Thymus (tissue), 11 donors: ENCODE data around the gene DYNC1H1. TPM values are rescaled to one million over a fixed set of nuclear protein-coding genes. Genes with fewer than 3 reads are reported as not detected.

ENCODE experiments used
- DNase-seq, 9 donors: peaks; one replicate each; pipeline ENCODE4 v3.0.0-alpha.2; 2013; ENCODE audit warnings: low spot score in 9 of 9, low read depth in 6 of 9, missing footprints in 1 of 9
- H3K27ac ChIP-seq, 2 donors: one replicate each; pipeline ENCODE4 v1.5.1; 2013; ENCODE audit warnings: control low read depth in 1 of 2, low read depth in 1 of 2, low read length in 1 of 2, mild to moderate bottlenecking in 1 of 2, moderate library complexity in 1 of 2
- H3K27me3 ChIP-seq, 2 donors: one replicate each; pipeline ENCODE4 v1.5.1; 2013; ENCODE audit warnings: low read length in 1 of 2; ENCODE audit not compliant: control insufficient read depth in 2 of 2, insufficient read depth in 1 of 2
- H3K36me3 ChIP-seq, 2 donors: one replicate each; pipeline ENCODE4 v1.5.1; 2013; ENCODE audit warnings: low read length in 1 of 2, mild to moderate bottlenecking in 1 of 2, moderate library complexity in 1 of 2; ENCODE audit not compliant: control insufficient read depth in 2 of 2, insufficient read depth in 2 of 2
- H3K4me1 ChIP-seq, 2 donors: one replicate each; pipeline ENCODE4 v1.5.1; 2013; ENCODE audit warnings: low read length in 2 of 2; ENCODE audit not compliant: control insufficient read depth in 2 of 2, insufficient read depth in 2 of 2
- H3K4me3 ChIP-seq, 2 donors: one replicate each; pipeline ENCODE4 v1.5.1; 2013; ENCODE audit warnings: low read length in 2 of 2, control low read depth in 1 of 2, mild to moderate bottlenecking in 1 of 2
- H3K9me3 ChIP-seq, 2 donors: one replicate each; pipeline ENCODE4 v1.5.1; 2013; ENCODE audit warnings: low read length in 1 of 2, mild to moderate bottlenecking in 1 of 2; ENCODE audit not compliant: control insufficient read depth in 2 of 2, insufficient read depth in 1 of 2
- WGBS: extraction: QIAGEN DNeasy Blood & Tissue Kit; methylation state at CpG from one replicate; pipeline ENCODE4 v1.1.7; 2013; 5-methylcytosine and 5-hydroxymethylcytosine counted together
- polyA plus RNA-seq: library from polyadenylated mRNA; stranded (reverse); fragments of 200-250 nt; gene quantifications from one replicate; pipeline ENCODE4 v1.2.3, GENCODE V29; 2013
- total RNA-seq: library from RNA; stranded (reverse); fragments of 120-200 nt; gene quantifications from one replicate; pipeline ENCODE4 v1.2.4, GENCODE V29; 2013
- donor health status: healthy.

Gene DYNC1H1
- total and polyA plus RNA-seq, 2 donors: 111 to 114 TPM

GRCh38 chr14:102096569-102097188, 132.3 kb downstream of the DYNC1H1 start:
- H3K4me3 ChIP-seq: no peak overlapping the region
- DNase-seq: peak in 6 of 9 donors; percentile 37 to 79 (median 64)
- no peak overlapping the region for H3K27ac ChIP-seq
- no peaks in the 10 kb centered on the region for H3K36me3 ChIP-seq
- peaks cover 0 to 4% of the 10 kb centered on the region in 2 donors for H3K27me3 ChIP-seq
- no peaks in the 10 kb centered on the region for H3K9me3 ChIP-seq
- WGBS: 44% methylated on average over 12 of the region's 12 CpGs
- no peaks in the 10 kb centered on the region for H3K4me1 ChIP-seq

GRCh38 chr14:102097441-102098135, 133.2 kb downstream of the DYNC1H1 start:
- H3K4me3 ChIP-seq: no peak overlapping the region
- H3K9me3 ChIP-seq: no peaks in the 10 kb centered on the region
- H3K4me1 ChIP-seq: no peaks in the 10 kb centered on the region
- H3K27me3 ChIP-seq: peaks cover 0 to 4% of the 10 kb centered on the region in 2 donors
- no peaks in the 10 kb centered on the region for H3K36me3 ChIP-seq
- WGBS: 90% methylated on average over 7 of the region's 7 CpGs
- DNase-seq: no peak
- H3K27ac ChIP-seq: no peak overlapping the region

GRCh38 chr14:102103062-102103695, 138.8 kb downstream of the DYNC1H1 start:
- no peak for DNase-seq
- WGBS: 85% methylated on average over 10 of the region's 10 CpGs
- H3K27me3 ChIP-seq: no peaks in the 10 kb centered on the region
- no peaks in the 10 kb centered on the region for H3K9me3 ChIP-seq
- H3K4me1 ChIP-seq: no peaks in the 10 kb centered on the region
- H3K4me3 ChIP-seq: no peak overlapping the region
- H3K36me3 ChIP-seq: no peaks in the 10 kb centered on the region
- no peak overlapping the region for H3K27ac ChIP-seq

GRCh38 chr14:102105369-102105768, 141.0 kb downstream of the DYNC1H1 start:
- Histone ChIP-seq H3K4me3 (no peak overlapping the region), H3K36me3 (no peaks in the 10 kb centered on the region), H3K27me3 (no peaks in the 10 kb centered on the region), H3K9me3 (peaks cover 0 to 1% of the 10 kb centered on the region in 2 donors), H3K27ac (no peak overlapping the region), H3K4me1 (no peaks in the 10 kb centered on the region)
- no peak for DNase-seq
- 95% methylated on average over 4 of the region's 4 CpGs for WGBS

Other genes with a start within 250 kb of the DYNC1H1 start
- gene PPP2R5C, start 202.9 kb upstream of the DYNC1H1 start, total RNA-seq: 175 TPM
- gene PPP2R5C, start 202.9 kb upstream of the DYNC1H1 start, polyA plus RNA-seq: 144 TPM
- gene HSP90AA1, start 122.5 kb downstream of the DYNC1H1 start, total RNA-seq: 487 TPM
- 251 TPM for gene HSP90AA1, start 122.5 kb downstream of the DYNC1H1 start, polyA plus RNA-seq
- gene WDR20, start 175.3 kb downstream of the DYNC1H1 start, total RNA-seq: 16.8 TPM
- gene WDR20, start 175.3 kb downstream of the DYNC1H1 start, polyA plus RNA-seq: 16.4 TPM